IMR-90 (cell line): ENCODE results near the gene CIZ1. TPM values are rescaled to one million over a fixed set of nuclear protein-coding genes. Genes with fewer than 3 reads are reported as not detected.

Experiments
- ATAC-seq: fragments of 200-7000 bp; cut with Tn5 transposase; 2 replicates; pipeline ENCODE4 v1.9.1; 2020; ENCODE audit warnings: low read depth, mild to moderate bottlenecking, moderate library complexity
- BruUV-seq: library from RNA; stranded (reverse); fragments of 400-500 nt; replicated peaks from 2 replicates; lab custom pipeline; 2021; lab: Mats Ljungman, UMichigan
- CTCF ChIA-PET: fragments of 300-600 bp; formaldehyde crosslinking; extraction: SDS; loops from one replicate; lab custom pipeline; 2021; ENCODE audit warnings: antibody characterized with exemption; lab: Yijun Ruan, JAX
- POLR2A ChIA-PET: fragments of 300-600 bp; sonication (Branson Sonifier 250); formaldehyde crosslinking; loops from one replicate; lab custom pipeline; 2022; ENCODE audit warnings: antibody characterized with exemption; ENCODE audit not compliant: unreplicated experiment; lab: Charles Lee
- DNase-seq: peaks from one replicate; pipeline ENCODE4 v3.0.0; 2013
- H2AFZ ChIP-seq: replicated peaks from 2 replicates; pipeline ENCODE3; 2013; ENCODE audit warnings: low read length, mild to moderate bottlenecking; ENCODE audit not compliant: poor library complexity
- H2AK5ac ChIP-seq: 2 replicates; pipeline ENCODE4 v1.6.1; 2013; ENCODE audit warnings: low read depth, low read length, inconsistent platforms
- H2AK9ac ChIP-seq: replicated peaks from 2 replicates; pipeline ENCODE3; 2013; ENCODE audit warnings: mild to moderate bottlenecking, low read depth, low read length, moderate library complexity; ENCODE audit not compliant: poor library complexity
- H2BK120ac ChIP-seq: 2 replicates; pipeline ENCODE4 v1.6.1; 2013; ENCODE audit warnings: low read depth, low read length, inconsistent platforms
- H2BK15ac ChIP-seq: 3 replicates; pipeline ENCODE4 v1.6.1; 2013; ENCODE audit warnings: low read depth, low read length, inconsistent platforms
- H2BK20ac ChIP-seq: 2 replicates; pipeline ENCODE4 v1.6.1; 2013; ENCODE audit warnings: low read depth, mild to moderate bottlenecking, inconsistent platforms, low read length, moderate library complexity
- H2BK5ac ChIP-seq: 2 replicates; pipeline ENCODE4 v1.6.1; 2013; ENCODE audit warnings: mild to moderate bottlenecking, low read depth, low read length, inconsistent platforms; ENCODE audit not compliant: poor library complexity, severe bottlenecking
- H3K14ac ChIP-seq: replicated peaks from 2 replicates; pipeline ENCODE4 v1.6.1; 2013; ENCODE audit warnings: low read depth, low read length, inconsistent platforms
- H3K18ac ChIP-seq: 2 replicates; pipeline ENCODE4 v1.6.1; 2013; ENCODE audit warnings: low read depth, low read length, control low read depth
- H3K23ac ChIP-seq: 2 replicates; pipeline ENCODE4 v1.6.1; 2013; ENCODE audit warnings: low read depth, low read length, inconsistent platforms
- H3K27ac ChIP-seq: 2 replicates; pipeline ENCODE4 v1.5.1; 2013; ENCODE audit warnings: mild to moderate bottlenecking, control low read depth, low read length; ENCODE audit not compliant: insufficient read depth
- H3K27me3 ChIP-seq: 2 replicates; pipeline ENCODE4 v1.6.1; 2013; ENCODE audit warnings: low read length; ENCODE audit not compliant: control insufficient read depth, insufficient read depth
- H3K36me3 ChIP-seq: 2 replicates; pipeline ENCODE4 v1.6.1; 2013; ENCODE audit warnings: low read length, mixed read lengths; ENCODE audit not compliant: control insufficient read depth, insufficient read depth
- H3K4ac ChIP-seq: 2 replicates; pipeline ENCODE4 v1.6.1; 2013; ENCODE audit warnings: low read depth, low read length, inconsistent platforms
- H3K4me1 ChIP-seq: 2 replicates; pipeline ENCODE4 v1.6.1; 2013; ENCODE audit warnings: low read length, mixed read lengths; ENCODE audit not compliant: control insufficient read depth, insufficient read depth
- H3K4me2 ChIP-seq: 2 replicates; pipeline ENCODE4 v1.6.1; 2013; ENCODE audit warnings: low read depth, mild to moderate bottlenecking, control low read depth, low read length, moderate library complexity
- H3K4me3 ChIP-seq: 2 replicates; pipeline ENCODE4 v1.5.1; 2013; ENCODE audit warnings: low read depth, mild to moderate bottlenecking, control low read depth, low read length, moderate library complexity; ENCODE audit not compliant: insufficient read depth
- H3K56ac ChIP-seq: 2 replicates; pipeline ENCODE4 v1.6.1; 2013; ENCODE audit warnings: low read length, inconsistent platforms; ENCODE audit not compliant: insufficient read depth; ENCODE audit errors: extremely low read depth
- H3K79me1 ChIP-seq, 2 experiments: 2 replicates each; pipeline ENCODE4 v1.6.1; 2013; ENCODE audit warnings: low read length in 2 of 2, inconsistent platforms in 1 of 2, low read depth in 1 of 2
- H3K9ac ChIP-seq: 2 replicates; pipeline ENCODE4 v1.6.1; 2013; ENCODE audit warnings: low read depth, low read length, control low read depth
- H3K9me1 ChIP-seq: 2 replicates; pipeline ENCODE4 v1.6.1; 2013; ENCODE audit warnings: low read length, inconsistent platforms; ENCODE audit not compliant: insufficient read depth
- H3K9me3 ChIP-seq: 2 replicates; pipeline ENCODE4 v1.6.1; 2013; ENCODE audit warnings: low read length; ENCODE audit not compliant: control insufficient read depth, insufficient read depth
- H4K20me1 ChIP-seq: 2 replicates; pipeline ENCODE4 v1.6.1; 2013; ENCODE audit warnings: low read length, inconsistent platforms; ENCODE audit not compliant: insufficient read depth
- H4K5ac ChIP-seq: 2 replicates; pipeline ENCODE4 v1.6.1; 2013; ENCODE audit warnings: mild to moderate bottlenecking, low read depth, low read length, control low read depth
- H4K8ac ChIP-seq, 2 experiments: 2 replicates each; pipeline ENCODE4 v1.6.1; 2013; ENCODE audit warnings: low read depth in 2 of 2, low read length in 2 of 2, control low read depth in 1 of 2, inconsistent platforms in 1 of 2
- H4K91ac ChIP-seq: 2 replicates; pipeline ENCODE4 v1.6.1; 2013; ENCODE audit warnings: low read depth, low read length, inconsistent platforms; ENCODE audit not compliant: insufficient read depth
- BHLHE40 ChIP-seq: fragments of 150-350 bp; IDR thresholded peaks from 2 replicates; pipeline ENCODE4 v1.6.1; 2016; ENCODE audit warnings: mild to moderate bottlenecking, low read depth, low read length
- CEBPB ChIP-seq: IDR thresholded peaks from 2 replicates; pipeline ENCODE4 v1.6.1; 2012; ENCODE audit warnings: low read depth, low read length, improper control_type of control experiment
- CHD1 ChIP-seq: IDR thresholded peaks from 2 replicates; pipeline ENCODE4 v1.6.1; 2012; ENCODE audit warnings: low read depth, low read length, improper control_type of control experiment
- CTCF ChIP-seq: conservative IDR thresholded peaks from 2 replicates; pipeline ENCODE4 v1.5.1; 2012; ENCODE audit warnings: mild to moderate bottlenecking, low read depth, low read length, improper control_type of control experiment
- ELK1 ChIP-seq: fragments of 150-350 bp; IDR thresholded peaks from 2 replicates; pipeline ENCODE4 v1.6.1; 2016; ENCODE audit warnings: low read depth, mild to moderate bottlenecking, low read length, moderate library complexity, borderline replicate concordance
- FOS ChIP-seq: fragments of 150-350 bp; IDR thresholded peaks from 2 replicates; pipeline ENCODE4 v1.6.1; 2016; ENCODE audit warnings: low read depth, low read length
- MAFK ChIP-seq: IDR thresholded peaks from 2 replicates; pipeline ENCODE4 v1.6.1; 2012; ENCODE audit warnings: low read depth, low read length, improper control_type of control experiment
- MAZ ChIP-seq: IDR thresholded peaks from 2 replicates; pipeline ENCODE4 v1.6.1; 2012; ENCODE audit warnings: low read depth, mild to moderate bottlenecking, low read length, improper control_type of control experiment, moderate library complexity, borderline replicate concordance
- MXI1 ChIP-seq: IDR thresholded peaks from 2 replicates; pipeline ENCODE4 v1.6.1; 2012; ENCODE audit warnings: low read depth, mild to moderate bottlenecking, low read length, moderate library complexity, borderline replicate concordance
- NFE2L2 ChIP-seq: fragments of 150-350 bp; IDR thresholded peaks from 2 replicates; pipeline ENCODE4 v1.6.1; 2016; ENCODE audit warnings: low read depth, mild to moderate bottlenecking, low read length
- POLR2A ChIP-seq: IDR thresholded peaks from 2 replicates; pipeline ENCODE4 v1.6.1; 2012; ENCODE audit warnings: mild to moderate bottlenecking, low read depth, low read length
- RAD21 ChIP-seq: IDR thresholded peaks from 2 replicates; pipeline ENCODE4 v1.6.1; 2012; ENCODE audit warnings: low read length, improper control_type of control experiment
- RCOR1 ChIP-seq: IDR thresholded peaks from 2 replicates; pipeline ENCODE4 v1.6.1; 2012; ENCODE audit warnings: mild to moderate bottlenecking, low read length, improper control_type of control experiment; ENCODE audit not compliant: insufficient replicate concordance
- RFX5 ChIP-seq: IDR thresholded peaks from 2 replicates; pipeline ENCODE4 v1.8.0; 2012; ENCODE audit warnings: low read depth, mild to moderate bottlenecking, low read length, moderate library complexity
- SMC3 ChIP-seq: fragments of 150-350 bp; IDR thresholded peaks from 2 replicates; pipeline ENCODE4 v1.6.1; 2016; ENCODE audit warnings: low read depth, mild to moderate bottlenecking, antibody characterized with exemption, low read length, moderate library complexity
- USF2 ChIP-seq: fragments of 150-350 bp; IDR thresholded peaks from 2 replicates; pipeline ENCODE4 v1.6.1; 2017; ENCODE audit warnings: mild to moderate bottlenecking, antibody characterized with exemption, low read length, low read depth
- WGBS, 2 experiments: methylation state at CpG; one replicate each; pipeline versions ENCODE4 v1.1.5 to v1.1.7; 2013; ENCODE audit warnings: missing lambda C conversion rate in 2 of 2; ENCODE audit not compliant: insufficient read length in 1 of 2; ENCODE audit errors: extremely low coverage in 2 of 2; 5-methylcytosine and 5-hydroxymethylcytosine counted together
- dilution Hi-C: fragments of 300-500 bp; cut with HindIII; formaldehyde crosslinking; loops from one replicate; pipeline ENCODE4 v1.14.3; 2018; ENCODE audit warnings: low sequenced_read_pairs; ENCODE audit not compliant: unreplicated experiment
- in situ Hi-C: fragments of 300-500 bp; cut with MboI; formaldehyde crosslinking; loops from 3 replicates; pipeline ENCODE4 v1.14.3; 2019; ENCODE audit warnings: low sequenced_read_pairs, inconsistent platforms, mixed read lengths
- intact Hi-C: fragments of 100-400 bp; cut with micrococcal nuclease; formaldehyde crosslinking; loops from 2 replicates; pipeline ENCODE4 v1.10.0; 2022
- polyA plus RNA-seq, 3 experiments: library from polyadenylated mRNA; depleted of rRNA; stranded (reverse); fragments of >200 nt; gene quantifications; 2 replicates each; pipeline ENCODE4 v1.2.3, GENCODE V29; 2012; ENCODE audit warnings: low replicate concordance in 1 of 3
- total RNA-seq: library from RNA; depleted of rRNA; stranded (reverse); fragments of >200 nt; gene quantifications from 2 replicates; pipeline ENCODE4 v1.2.3, GENCODE V29; 2012

The CIZ1 gene
- total and polyA plus RNA-seq, 2 of the 4 experiments (the other 2 are of a cell fraction) = 13.8 to 51.9 TPM

GRCh38 chr9:128145951-128146351 lies 45.4 kb downstream of the CIZ1 start:
- Histone ChIP-seq H2AK5ac (no peak overlapping the region), H3K18ac (no peak overlapping the region), H4K91ac (no peak overlapping the region), H3K4ac (no peak overlapping the region), H2AK9ac (no peak overlapping the region), H4K8ac (no peak overlapping the region), H2BK20ac (no peak overlapping the region), H3K27me3 (peaks cover 8% of the 10 kb centered on the region; the same call in 1 of the 2 replicates), H3K9me1 (0 out of 2 replicates have a peak, but pooled peaks cover 2% of the 10 kb centered on the region), H3K4me3 (no peak overlapping the region), H3K4me2 (no peak overlapping the region), H3K9me3 (no peaks in the 10 kb centered on the region), H3K27ac (no peak overlapping the region), H2BK5ac (no peak overlapping the region), H2AFZ (no peak overlapping the region), H3K36me3 (no peaks in the 10 kb centered on the region), H4K5ac (no peak overlapping the region), H3K14ac (no peak overlapping the region), H2BK15ac (no peak overlapping the region), H3K56ac (no peak overlapping the region), H3K9ac (no peak overlapping the region), H3K4me1 (no peaks in the 10 kb centered on the region), H2BK120ac (no peak overlapping the region), H4K20me1 (no peaks in the 10 kb centered on the region; the same call in 1 of the 2 replicates), H3K79me1 (no peaks in the 10 kb centered on the region), H3K23ac (no peak overlapping the region)
- no peak for TF ChIP-seq NFE2L2
- no peak for TF ChIP-seq USF2
- no peak for TF ChIP-seq MAFK
- no peak for TF ChIP-seq FOS
- no peak for TF ChIP-seq POLR2A
- TF ChIP-seq RFX5 = no peak
- TF ChIP-seq BHLHE40 = no peak
- no peak for TF ChIP-seq CEBPB
- TF ChIP-seq SMC3 = no peak
- no peak for TF ChIP-seq CHD1
- TF ChIP-seq RCOR1 = no peak
- no peak for TF ChIP-seq ELK1
- TF ChIP-seq RAD21 = no peak
- TF ChIP-seq MXI1 = no peak
- no peak for TF ChIP-seq CTCF
- TF ChIP-seq MAZ = no peak
- DNase-seq = no peak
- no peak for ATAC-seq
- dilution Hi-C loops = no loop called here
- WGBS, 2 experiments = 59% methylated on average over 6 of the region's 13 CpGs; no CpG with 5 or more reads in 1 of the 2 experiments
- CTCF ChIA-PET = no interaction called here
- BruUV-seq = no TSS peak
- intact Hi-C loops = no loop called here
- POLR2A ChIA-PET = no interaction called here
- in situ Hi-C loops = no loop called here
